ENCODE results near the gene S100A11.

The S100A11 gene

DNA sequence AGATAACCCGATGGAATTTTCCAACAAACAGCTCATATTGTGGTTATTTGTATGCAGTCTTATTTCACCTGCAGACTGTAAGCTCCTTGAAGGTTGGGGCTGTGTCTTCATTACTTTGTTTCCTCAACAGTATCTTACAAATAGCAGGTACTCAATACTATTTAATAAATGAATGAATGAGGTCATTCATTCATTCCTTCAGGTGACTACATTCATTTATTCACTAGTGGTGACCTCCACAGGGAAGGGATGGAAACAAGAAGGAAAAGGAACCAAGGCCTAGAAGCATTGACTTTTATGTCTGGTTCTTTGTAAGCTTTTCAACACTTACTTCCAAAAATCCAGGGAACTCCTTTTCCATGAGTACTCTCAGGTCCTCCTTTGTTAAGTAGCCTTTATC is 51.0 kb downstream of the S100A11 start:
- DNase-seq (ENCODE audit: low read depth in 2 of 2): no peak

DNA sequence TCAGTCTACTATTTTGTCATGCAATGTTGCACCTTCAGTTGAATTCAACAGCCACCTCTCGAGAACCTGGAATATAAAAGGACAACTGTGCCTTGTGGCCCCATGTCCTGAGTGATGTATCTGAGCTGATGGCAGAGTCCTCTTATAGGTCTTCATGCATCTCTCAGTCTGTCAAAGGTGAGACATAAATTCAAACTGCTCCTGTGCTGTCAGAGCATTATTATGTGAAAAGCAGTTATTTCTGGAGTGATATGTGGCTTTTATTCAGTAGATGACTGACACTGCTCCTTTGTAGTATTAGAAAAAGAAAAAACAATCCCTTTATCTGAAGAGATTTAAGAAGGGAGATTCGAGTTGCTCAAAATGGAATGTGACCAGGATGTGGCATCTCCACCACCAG is 51.5 kb downstream of the S100A11 start:
- DNase-seq (ENCODE audit: low read depth in 2 of 2): no peak

DNA sequence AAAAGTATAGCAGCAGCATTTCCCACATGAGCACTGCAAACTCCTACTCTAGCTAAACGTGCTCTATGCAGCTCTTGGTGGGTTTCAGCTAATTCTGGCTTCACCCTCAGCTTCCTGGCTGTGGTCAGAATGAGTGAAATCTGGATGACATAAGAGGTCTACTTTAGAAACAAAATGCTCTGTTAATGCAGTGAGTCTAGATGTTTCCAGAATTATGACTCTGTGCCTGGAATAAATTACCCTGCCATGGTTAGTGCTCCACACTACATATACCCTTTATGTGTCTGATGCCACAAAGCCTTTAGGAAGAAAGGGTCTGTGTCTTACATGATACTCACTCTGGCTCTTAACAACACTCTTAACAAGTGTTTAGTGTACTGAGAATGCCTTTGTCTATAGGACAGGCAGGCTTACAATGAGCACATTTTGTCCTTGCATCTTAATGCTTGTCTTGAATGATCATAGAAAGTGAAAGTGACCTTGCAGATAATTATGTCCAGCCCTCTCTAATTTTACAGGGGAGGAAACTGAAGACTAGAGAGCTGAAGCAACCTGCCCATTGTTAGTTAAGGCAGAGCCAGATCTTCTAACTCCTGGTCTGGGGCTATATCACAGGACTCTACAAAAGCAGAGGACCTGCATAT is 52.4 kb downstream of the S100A11 start:
- DNase-seq (ENCODE audit: low read depth in 2 of 2): no peak
